Measurements from ENCODE around the gene PODNL1.

The PODNL1 gene

DNA sequence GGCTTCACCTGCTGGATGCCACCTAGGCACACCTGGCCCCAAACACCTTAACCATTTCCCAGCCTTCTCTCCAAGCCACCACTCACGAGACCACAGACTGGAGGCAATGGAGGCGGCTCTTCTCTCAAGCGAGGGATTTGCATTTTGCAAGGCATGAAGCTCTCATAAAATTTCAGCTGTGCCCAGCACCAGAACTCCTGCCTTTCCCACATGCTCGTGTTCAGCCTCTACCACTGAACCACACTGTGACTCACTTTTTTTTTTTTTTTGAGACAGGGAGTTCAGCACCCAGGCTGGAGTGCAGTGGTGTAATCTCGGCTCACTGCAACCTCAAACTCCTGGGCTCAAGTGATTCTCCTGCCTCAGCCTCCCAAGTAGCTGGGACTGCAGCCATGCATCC is 50.7 kb downstream of the PODNL1 start:
- no peak for FAIRE-seq

DNA sequence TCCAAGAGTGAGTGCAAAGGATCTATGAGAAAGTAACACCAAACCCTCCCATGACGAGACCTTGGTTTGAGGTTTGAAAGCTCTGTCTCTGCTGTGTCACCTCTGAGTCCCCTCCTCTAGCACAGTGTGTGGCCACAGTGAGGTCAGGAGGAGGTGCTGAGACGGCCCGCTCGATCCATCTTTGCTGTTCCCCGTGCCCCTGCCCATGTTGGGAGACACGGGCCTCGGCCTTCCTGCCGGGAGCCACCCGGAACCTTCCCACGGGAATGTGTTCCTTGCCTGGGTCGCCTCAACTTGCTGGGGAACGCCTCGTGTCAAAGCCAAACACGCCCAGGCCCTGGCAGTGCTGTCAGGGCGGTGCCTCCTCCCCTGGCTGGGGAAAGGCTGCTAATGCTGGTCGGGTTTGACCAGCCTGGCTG is 51.2 kb downstream of the PODNL1 start:
- no peak for FAIRE-seq

DNA sequence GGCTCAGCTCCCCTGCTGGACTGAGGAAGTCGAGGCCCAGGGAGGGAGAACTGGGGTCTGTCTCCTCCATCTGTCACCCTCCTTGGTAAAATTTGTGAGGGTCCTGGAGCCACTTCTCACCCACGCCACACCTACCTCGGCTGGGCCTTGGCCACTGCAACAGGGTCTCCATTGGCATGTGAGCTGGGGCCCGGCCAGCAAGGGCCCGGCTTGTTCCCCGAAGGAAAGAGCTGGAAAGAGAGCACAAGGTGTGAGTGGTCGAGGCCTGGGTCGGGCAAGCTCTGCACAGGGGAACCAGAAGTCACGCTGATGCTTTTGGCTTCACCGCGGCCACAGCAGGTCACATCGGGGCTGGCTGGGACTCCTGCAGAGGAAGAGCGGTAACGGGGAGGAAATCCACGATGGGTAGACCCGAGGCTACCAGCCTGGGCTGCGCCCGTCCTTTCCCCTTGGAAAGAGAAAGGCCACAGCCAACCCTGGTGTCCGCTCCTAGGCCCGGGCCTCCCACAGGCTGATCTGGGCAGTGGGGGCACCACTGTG is 52.3 kb downstream of the PODNL1 start:
- no peak for FAIRE-seq

DNA sequence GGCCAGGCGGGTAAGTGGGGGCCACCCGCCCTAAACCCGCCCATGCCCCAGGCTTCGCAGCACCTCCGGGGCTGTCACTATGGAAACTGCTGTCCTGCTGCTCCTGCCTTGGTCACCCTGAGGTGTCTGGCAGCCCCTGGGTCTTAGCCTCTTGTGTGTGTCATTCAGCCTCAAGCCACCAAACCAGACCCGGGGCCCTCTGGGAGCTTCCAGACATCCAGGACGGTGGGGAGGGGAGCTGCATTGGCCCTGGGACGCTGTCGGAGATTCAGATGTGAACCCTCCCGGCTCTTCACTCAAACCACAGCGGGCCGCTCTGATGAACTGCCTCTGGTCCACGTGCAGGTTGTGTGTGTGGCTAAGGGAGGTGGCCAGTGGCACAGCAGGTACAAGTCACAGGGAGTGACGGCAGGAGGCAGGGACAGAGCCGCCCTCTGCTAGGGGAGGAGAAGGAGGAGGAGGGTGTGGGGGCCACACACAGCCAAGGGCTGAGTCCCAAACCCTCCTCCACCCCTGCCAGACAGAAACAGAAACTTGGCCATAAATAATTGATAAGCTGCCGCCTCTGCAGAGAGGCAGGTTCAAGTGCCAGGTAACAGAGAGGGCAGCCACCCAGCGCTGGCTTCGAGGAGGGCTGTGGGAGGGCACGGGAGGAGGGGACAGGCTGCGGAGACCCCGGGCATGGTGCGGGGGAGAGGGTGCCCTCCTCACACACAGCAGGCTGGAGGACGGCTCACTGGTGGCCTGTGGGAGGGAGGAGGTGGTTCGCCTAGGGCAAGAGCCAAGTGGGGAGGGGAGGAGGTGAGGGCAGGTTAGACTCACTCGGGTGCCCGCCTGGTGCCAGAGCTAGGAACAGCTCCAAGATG is 53.3 kb downstream of the PODNL1 start:
- no peak for FAIRE-seq

DNA sequence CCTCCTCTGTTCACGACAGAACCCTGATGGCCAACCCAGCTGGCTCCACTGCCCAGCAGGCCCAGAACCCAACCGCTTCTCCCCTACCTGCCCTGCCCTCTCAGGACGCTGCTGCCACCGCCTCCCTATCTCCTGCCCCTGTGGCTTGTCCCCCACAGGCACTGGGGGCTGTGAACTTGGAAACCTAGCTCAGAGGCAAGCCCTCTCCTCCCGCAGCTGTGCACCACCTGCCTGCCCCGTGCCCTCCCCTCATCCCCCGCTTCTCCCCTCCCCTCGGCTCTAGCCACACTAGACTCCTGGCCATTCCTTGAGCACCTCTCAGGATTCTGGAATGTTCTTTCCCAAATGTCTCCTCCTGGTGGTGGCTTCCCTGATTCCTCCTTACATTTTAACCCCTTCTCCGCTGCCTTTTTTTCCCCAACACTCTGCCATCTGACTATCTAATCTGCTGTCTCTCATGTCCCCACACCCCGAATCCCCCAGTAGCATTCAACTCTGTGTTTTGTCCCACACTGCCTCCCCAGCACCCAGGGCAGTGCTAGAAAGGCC is 54.6 kb downstream of the PODNL1 start:
- no peak for FAIRE-seq

DNA sequence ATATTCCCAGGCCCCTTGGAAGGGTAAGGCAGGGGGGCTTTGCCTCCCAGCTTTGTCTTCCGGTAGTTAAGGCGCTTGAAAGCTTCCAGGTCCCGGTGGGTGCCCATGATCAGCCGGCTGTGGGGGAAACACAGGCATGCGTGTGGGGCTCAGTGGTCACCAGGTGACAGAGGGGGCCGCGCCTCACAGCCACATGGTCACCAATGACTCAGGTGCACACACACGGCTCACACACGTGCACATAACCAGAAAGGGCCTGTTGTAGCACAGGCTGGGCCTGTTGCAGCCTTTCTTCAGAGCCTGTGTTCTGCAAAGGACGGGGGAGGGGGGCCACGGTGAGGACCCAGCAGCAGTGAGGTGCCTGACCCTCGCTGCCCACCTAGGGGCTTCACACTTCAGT is 55.4 kb downstream of the PODNL1 start:
- no peak for FAIRE-seq

DNA sequence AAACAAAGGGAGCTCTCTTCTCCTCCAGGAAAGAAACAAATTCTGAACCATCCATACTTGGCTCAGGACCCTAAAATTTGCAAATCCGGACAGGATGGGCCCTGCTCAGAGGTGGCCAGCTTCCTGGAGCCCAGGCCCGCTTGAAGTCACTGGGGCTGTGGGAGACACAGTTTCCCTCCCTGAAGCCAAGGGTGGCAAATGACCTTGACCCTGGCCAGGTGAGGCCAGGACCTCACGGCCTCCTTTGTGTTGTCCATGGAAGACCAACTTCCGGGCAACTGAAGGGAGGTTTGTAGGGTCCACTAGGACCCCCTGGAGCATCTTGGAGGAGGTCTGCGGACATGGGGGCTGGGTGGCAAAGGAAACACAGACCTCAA is 55.8 kb downstream of the PODNL1 start:
- no peak for FAIRE-seq

DNA sequence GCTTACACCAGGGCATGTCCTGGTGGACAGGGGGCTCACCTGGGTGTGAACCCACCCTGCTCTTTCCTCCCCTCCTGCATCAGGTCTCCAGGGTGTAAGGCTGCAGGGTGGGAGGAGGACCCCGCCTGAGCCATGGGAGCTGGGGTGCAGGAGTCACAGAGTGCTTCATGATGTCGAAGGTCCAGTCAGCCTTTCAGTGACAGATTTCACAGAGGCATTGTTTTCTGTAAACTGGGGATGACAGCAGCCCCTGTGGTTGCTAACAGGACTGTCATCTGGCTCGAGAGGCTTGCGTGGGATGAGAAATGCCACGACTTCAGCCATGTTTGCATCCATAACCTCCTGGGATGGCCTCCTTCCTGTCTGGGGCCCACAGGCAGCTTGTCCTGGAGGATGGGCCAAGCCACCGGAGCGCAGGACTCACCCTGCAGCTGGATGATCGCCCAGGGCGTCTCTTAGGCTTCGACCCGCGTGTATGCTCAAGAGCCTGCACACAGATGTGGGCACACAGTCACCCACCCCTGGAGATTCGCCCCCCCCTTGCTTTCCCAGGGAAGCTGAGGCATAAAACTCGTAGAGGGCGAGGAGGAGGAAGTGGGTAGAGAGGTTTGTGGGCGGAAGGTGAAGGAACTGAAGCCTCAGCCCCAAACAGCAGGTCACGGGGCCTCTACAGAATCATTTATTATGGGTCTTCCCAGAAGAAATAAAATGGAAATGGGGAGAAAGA is 56.4 kb downstream of the PODNL1 start:
- FAIRE-seq = no peak

DNA sequence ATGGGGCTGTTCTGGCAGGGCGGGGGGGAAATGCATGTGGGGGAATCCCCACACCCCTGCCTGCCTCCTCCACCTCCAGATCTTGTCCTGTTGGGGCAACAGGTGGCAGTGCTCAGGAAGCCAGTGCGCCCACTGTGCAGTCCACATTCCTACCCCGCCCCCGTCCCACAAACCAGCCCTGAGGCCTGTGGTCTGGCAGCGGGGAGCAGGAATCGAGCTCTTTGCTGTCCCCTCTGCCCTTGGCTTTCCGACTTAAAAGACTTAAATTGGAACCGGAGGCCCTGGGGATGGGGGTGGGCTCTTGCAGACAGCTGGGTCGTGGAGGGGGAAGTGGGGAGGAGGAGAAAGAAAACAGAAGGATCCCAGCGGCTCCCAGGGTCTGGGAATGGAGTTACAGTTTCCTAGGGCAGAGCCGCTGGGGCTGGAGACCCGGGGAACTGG is 56.9 kb downstream of the PODNL1 start:
- no peak for FAIRE-seq
